Measurements from ENCODE around the gene FSCN2.
"Not testable (repeated sequence)": the region's sequence is repeated elsewhere in the genome, so short reads cannot be mapped to it uniquely, and the experiment has no call there.

The FSCN2 gene

GRCh38 chr17:81578561-81579225 lies 50.5 kb downstream of the FSCN2 start:
- no peak for DNase-seq

- no peak for DNase-seq
Measured at GRCh38 chr17:81579298-81579697, 51.1 kb downstream of the FSCN2 start.

DNA sequence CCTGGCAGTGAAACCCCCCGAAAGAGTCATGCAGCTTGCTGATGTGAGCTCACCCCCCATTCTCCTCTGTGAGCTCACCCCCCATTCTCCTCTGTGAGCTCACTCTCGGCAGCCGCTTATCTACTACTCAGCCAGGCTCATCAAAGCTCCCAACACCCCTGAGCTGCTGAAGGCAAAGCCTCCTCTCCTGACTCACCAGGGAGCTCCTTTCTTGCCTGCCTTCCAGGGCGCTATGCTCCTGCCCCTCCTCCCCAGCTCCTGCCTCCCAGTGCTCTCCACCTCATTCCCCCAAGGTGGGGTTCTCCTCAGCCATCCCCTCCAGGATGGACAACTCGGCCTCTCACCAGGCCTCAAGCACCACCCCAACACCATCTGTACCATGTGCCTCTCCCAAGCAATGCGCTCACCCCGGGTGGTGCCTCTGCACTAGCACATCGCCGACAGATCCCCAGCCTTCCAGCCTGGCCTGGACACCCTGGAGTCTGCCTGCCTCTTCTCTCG lies 51.7 kb downstream of the FSCN2 start:
- no peak for DNase-seq

- no peak for DNase-seq
Measured at GRCh38 chr17:81580481-81580880, 52.3 kb downstream of the FSCN2 start.

DNA sequence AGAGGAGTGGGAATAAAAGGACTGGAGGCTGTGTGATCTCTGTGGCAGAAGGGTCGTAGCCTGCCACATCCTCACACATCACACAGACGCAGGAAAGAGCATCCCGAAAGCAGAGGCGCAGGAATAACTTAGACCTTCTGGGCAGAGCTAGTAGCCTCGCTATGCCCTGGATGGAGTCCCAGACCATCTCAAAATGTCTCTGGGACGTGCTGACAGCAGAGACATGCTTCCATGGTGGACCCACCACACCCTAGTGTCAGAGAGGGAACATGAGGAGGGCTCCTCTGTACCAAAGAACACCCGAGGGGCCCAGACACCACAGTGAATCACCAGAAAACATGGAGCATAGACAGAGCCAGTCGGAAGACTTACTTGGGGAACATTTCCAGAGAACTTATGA lies 53.6 kb downstream of the FSCN2 start:
- DNase-seq, result no peak

GRCh38 chr17:81582341-81582740 lies 54.2 kb downstream of the FSCN2 start:
- DNase-seq, result no peak

- DNase-seq, result no peak
Measured at GRCh38 chr17:81582749-81583148, 54.6 kb downstream of the FSCN2 start.

DNA sequence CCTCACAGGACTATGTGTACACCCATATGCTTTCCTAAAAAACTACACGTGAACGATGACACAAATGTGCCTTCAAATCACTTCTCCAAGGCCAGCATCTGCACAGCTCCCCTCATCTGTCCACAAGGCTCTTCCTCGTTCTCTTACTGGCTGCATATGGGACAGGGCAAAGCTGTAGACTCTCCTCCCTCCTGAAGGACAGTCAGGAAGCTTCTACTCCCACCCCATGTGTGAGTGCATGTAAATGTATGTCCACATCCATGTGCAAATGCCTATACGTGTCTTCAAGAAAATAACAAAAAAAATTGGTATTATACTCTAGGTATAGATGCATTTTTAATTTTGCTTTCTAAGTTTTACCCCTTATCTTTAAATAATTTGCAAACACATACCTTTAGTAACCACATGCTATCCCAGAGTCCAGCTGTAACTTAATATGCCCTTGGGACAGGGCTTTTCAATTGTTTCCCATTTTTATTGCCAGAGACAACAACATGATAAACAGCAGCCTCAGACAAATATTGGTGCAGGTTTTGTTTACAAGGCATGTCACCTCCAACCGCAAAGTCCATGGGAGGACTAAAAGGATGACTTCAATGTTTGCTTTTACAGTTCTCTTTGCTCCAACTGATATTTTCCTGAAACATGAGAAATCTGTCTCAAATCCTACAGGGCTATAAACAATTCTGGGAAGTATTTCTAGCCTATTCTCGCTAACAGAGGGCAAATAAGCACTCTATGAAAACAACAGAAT lies 55.6 kb downstream of the FSCN2 start:
- DNase-seq, result no peak

DNA sequence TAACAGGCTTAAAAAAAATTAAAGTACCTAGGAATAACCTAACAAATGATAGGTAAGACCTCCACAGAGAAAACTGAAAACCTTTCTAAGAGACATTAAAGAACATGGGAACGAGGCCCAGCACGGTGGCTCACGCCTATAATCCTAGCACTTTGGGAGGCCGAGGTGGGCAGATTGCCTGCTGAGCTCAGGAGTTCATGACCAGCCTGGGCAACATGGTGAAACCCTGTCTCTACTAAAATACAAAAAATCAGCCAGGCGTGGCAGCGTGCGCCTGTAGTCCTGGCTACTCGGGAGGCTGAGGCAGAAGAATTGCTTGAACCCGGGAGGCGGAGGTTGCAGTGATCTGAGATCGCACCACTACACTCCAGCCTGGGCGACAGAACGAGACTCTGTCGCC lies 56.6 kb downstream of the FSCN2 start:
- DNase-seq, result not testable (repeated sequence)

GRCh38 chr17:81586096-81586495 lies 57.9 kb downstream of the FSCN2 start:
- no peak for DNase-seq

All from CD4-positive, alpha-beta T cell treated with Interleukin-1 beta for 1 hour (primary cell).